ENCODE results near the gene HCN3.
"Not testable (repeated sequence)": the region's sequence is repeated elsewhere in the genome, so short reads cannot be mapped to it uniquely, and the experiment has no call there.

HCN3 gene

GRCh38 chr1:155318082-155318481 is 40.8 kb downstream of the HCN3 start:
- DNase-seq: no peak

- no peak for DNase-seq
Measured at GRCh38 chr1:155319536-155319935, 42.3 kb downstream of the HCN3 start.

DNA sequence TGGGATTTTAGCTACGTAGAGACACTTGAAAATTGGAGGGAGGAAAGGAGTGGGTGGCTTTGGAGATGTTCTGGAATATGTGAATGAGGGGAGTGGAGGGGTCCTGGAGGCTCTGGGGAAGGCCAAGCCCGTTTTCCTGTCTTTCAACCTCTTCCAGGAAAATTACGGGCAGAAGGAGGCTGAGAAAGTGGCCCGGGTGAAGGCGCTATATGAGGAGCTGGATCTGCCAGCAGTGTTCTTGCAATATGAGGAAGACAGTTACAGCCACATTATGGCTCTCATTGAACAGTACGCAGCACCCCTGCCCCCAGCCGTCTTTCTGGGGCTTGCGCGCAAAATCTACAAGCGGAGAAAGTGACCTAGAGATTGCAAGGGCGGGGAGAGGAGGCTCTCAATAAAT is 43.0 kb downstream of the HCN3 start:
- no peak for DNase-seq

GRCh38 chr1:155320661-155321617 is 43.7 kb downstream of the HCN3 start, which contains the start of gene RUSC1:
Gene RUSC1 (plus strand): TSS chr1:155320894. CDS start chr1:155321774, 880 bp downstream.
- peak; percentile 58 for DNase-seq

DNA sequence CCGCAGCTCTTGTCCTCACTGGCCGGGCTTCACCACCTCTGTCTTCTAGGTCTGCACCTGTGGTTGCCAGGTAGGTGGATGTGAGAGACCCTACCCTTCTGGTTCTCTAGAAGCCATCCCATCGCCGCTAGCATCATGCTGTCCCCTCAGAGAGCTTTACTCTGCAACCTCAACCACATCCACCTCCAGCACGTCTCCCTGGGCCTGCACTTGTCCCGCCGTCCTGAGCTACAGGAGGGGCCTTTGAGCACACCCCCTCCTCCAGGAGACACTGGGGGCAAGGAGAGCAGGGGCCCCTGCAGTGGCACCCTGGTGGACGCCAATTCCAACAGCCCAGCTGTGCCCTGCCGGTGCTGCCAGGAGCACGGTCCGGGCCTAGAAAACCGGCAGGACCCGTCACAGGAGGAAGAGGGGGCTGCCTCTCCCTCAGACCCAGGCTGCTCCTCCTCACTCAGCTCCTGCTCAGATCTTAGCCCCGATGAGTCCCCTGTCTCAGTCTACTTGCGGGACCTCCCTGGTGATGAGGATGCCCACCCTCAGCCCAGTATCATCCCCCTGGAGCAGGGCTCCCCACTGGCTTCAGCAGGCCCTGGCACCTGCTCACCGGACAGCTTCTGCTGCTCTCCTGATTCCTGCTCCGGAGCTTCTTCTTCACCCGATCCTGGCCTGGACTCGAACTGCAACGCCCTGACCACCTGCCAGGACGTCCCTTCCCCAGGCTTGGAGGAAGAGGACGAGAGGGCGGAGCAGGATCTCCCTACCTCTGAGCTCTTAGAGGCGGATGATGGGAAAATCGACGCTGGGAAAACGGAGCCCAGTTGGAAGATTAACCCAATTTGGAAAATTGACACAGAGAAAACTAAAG is 44.6 kb downstream of the HCN3 start:
- DNase-seq: peak; percentile 40

GRCh38 chr1:155322571-155322952 is 45.3 kb downstream of the HCN3 start:
- peak; percentile 44 for DNase-seq

DNA sequence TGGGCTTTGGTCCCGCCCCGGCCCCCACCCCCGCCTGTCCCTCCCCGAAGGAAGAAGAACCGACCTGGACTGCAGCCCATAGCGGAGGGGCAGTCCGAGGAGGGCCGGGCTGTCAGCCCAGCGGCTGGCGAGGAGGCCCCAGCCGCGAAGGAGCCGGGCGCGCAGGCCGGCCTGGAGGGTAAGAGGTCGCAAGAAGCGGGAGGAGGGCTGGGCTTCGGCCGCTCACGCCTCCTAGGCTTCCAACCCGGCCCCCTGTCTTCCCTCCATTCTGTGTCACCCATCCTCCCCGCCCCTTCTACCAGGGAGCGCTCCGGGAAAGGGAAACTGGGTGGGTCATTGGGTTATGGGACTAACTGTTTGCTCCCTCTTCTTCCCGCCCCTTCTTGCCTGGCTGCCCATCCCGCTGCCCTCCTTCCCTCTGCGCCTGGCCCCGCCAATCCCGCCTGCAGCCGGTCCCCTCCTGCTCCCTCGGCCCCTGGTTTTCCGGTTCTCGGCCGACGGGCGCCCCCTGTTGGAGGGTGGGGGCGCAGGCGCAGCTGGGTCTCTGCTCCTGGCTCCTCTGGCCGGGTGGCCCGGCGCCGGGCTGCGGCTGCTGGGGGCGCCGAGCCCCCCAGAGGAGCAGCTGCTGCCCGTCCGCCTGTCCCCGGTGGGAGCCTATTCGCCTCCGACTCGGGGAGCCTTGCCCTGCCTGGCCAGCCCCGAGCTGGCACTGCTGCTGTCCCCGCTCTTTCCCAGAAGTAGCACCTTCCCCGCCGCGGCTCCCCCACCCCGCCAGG is 45.9 kb downstream of the HCN3 start:
- peak; percentile 94 for DNase-seq

DNA sequence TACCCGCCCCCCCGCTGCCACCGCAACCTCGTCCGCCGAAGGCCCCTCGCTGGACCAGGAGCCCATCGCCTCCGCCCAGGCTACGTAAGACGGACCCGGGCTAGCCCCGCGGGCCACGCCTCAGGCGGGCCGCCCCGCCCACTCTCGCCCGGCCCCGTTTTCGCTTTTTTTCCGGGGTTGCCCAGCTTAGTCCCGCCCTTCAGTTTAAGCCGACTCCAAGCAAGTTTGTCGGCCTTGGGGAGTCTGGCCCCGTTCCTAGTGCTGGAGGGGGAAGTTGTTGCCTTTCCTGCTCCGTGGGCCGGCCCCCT is 46.4 kb downstream of the HCN3 start:
- peak; percentile 84 for DNase-seq

DNA sequence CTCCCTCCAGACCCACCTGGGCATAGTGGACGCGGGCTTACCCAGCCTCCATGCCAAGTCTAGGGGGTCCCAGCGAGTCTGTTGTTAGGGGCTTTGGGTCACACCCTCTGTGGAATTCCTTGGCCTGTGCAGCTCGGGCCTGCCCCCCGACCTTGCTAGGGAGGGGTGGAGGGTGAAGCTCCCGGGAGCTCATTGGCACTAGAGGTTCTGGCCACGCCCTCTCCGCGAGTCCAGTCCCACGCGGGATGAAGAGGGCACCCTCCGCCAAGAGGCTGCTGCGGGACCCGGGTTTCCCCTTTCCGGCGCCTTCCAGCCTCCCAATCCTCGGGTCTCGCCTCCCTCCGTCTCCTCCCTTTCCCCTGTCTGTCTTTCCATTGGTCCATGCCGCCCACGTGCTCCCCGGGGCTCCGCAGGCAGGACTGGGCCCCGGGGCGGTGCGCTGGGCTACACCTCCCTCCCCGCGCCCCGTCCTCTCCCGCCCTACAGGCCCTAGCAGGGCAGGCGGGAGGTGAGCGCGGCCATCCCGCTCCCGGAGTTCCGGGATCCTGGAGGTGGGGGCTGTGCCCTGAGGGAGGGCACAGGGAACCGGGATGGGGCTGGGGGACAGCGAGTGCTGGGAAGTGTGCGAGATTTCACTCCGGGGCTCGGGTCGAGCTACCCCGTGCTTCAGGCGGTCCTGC is 46.9 kb downstream of the HCN3 start:
- peak; percentile 95 for DNase-seq

GRCh38 chr1:155324717-155325602 is 47.7 kb downstream of the HCN3 start:
- DNase-seq: peak; percentile 74

GRCh38 chr1:155325603-155325893 is 48.3 kb downstream of the HCN3 start:
- DNase-seq: no peak

GRCh38 chr1:155326020-155326526 is 48.8 kb downstream of the HCN3 start:
- DNase-seq: no peak

GRCh38 chr1:155326631-155327037 is 49.4 kb downstream of the HCN3 start:
- no peak for DNase-seq

GRCh38 chr1:155327981-155328380 is 50.7 kb downstream of the HCN3 start:
- no peak for DNase-seq

- DNase-seq: not testable (repeated sequence)
Measured at GRCh38 chr1:155328856-155329255, 51.6 kb downstream of the HCN3 start.

- DNase-seq: no peak
Measured at GRCh38 chr1:155329980-155330598, 52.8 kb downstream of the HCN3 start.

- no peak for DNase-seq
Measured at GRCh38 chr1:155334962-155335361, 57.7 kb downstream of the HCN3 start.

All from NCI-H146 (cell line).